Ovary (tissue), 3 donors: ENCODE results near the gene IMP3.

Experiments
- CTCF ChIP-seq, 3 donors: fragments of 450-650 bp in 2 of 3; fragments of 200-600 bp in 1 of 3; IDR thresholded peaks; one replicate each; pipeline versions ENCODE4 v1.5.1 to v1.8.0; 2016 to 2022; ENCODE audit warnings: antibody characterized with exemption in 3 of 3, mild to moderate bottlenecking in 1 of 3
- POLR2A ChIP-seq: fragments of 450-650 bp; IDR thresholded peaks from one replicate; pipeline ENCODE4 v1.6.1; 2017; ENCODE audit warnings: antibody characterized with exemption, mild to moderate bottlenecking, moderate library complexity
- donor health status: DM: no; HTN: no; CAD: no.

- TF ChIP-seq CTCF (IDR thresholded peaks at IDR 0.05) (no peak), POLR2A (no peak)
These were observed 33.0 kb downstream of the IMP3 start for GRCh38 chr15:75606711-75607699.
